HT1080 (cell line): ENCODE data around the gene LRRTM1. TPM values are rescaled to one million over a fixed set of nuclear protein-coding genes. Genes with fewer than 3 reads are reported as not detected.

Experiments used
- DNase-seq: peaks from one replicate; pipeline ENCODE4 v3.0.0-alpha.2; 2015; ENCODE audit warnings: low read depth
- polyA plus RNA-seq, 2 experiments: library from polyadenylated mRNA; depleted of rRNA; stranded (reverse); fragments of >200 nt; gene quantifications; 2 replicates each; pipeline ENCODE4 v1.2.3, GENCODE V29; 2015
- total RNA-seq: library from RNA; depleted of rRNA; stranded (reverse); fragments of >200 nt; shearing (Covaris generic); gene quantifications from 2 replicates; pipeline ENCODE4 v1.2.3, GENCODE V29; 2014; rRNA removed

Gene LRRTM1
- not detected in 2 replicates for total RNA-seq
- 0.37 TPM in 1 of 2 replicates, not detected in the other for polyA plus RNA-seq (2015; cell fraction: cytosol; rRNA removed)
- polyA plus RNA-seq (2015; cell fraction: nucleus; rRNA removed) = not detected in 2 replicates

- no peak for DNase-seq
These were observed at the start of gene LRRTM1 for GRCh38 chr2:80303909-80304837. Gene LRRTM1 (minus strand): TSS chr2:80304752. CDS start chr2:80303819, 933 bp downstream.

GRCh38 chr2:80351231-80351630, 46.7 kb upstream of the LRRTM1 start:
- DNase-seq = peak; percentile 3

GRCh38 chr2:80348953-80349352, 44.4 kb upstream of the LRRTM1 start:
- DNase-seq = no peak

GRCh38 chr2:80348078-80348477, 43.5 kb upstream of the LRRTM1 start:
- no peak for DNase-seq

GRCh38 chr2:80340022-80340421, 35.5 kb upstream of the LRRTM1 start:
- no peak for DNase-seq

GRCh38 chr2:80338794-80339193, 34.2 kb upstream of the LRRTM1 start:
- no peak for DNase-seq

GRCh38 chr2:80335411-80335810, 30.9 kb upstream of the LRRTM1 start:
- DNase-seq = no peak

- DNase-seq = no peak
These were observed 29.3 kb upstream of the LRRTM1 start for GRCh38 chr2:80333886-80334285.

- DNase-seq = no peak
These were observed 26.2 kb upstream of the LRRTM1 start for GRCh38 chr2:80330527-80331450.

GRCh38 chr2:80329491-80329890, 24.9 kb upstream of the LRRTM1 start:
- DNase-seq = peak; percentile 5

- no peak for DNase-seq
These were observed 23.6 kb upstream of the LRRTM1 start for GRCh38 chr2:80328159-80328571.

- DNase-seq = no peak
These were observed 22.3 kb upstream of the LRRTM1 start for GRCh38 chr2:80326861-80327260.

GRCh38 chr2:80326214-80326613, 21.7 kb upstream of the LRRTM1 start:
- DNase-seq = peak; percentile 6

- no peak for DNase-seq
These were observed 20.0 kb upstream of the LRRTM1 start for GRCh38 chr2:80324525-80324924.

GRCh38 chr2:80323610-80324009, 19.1 kb upstream of the LRRTM1 start:
- DNase-seq = no peak

- no peak for DNase-seq
These were observed 18.4 kb upstream of the LRRTM1 start for GRCh38 chr2:80322958-80323357.

- DNase-seq = no peak
These were observed 17.9 kb upstream of the LRRTM1 start for GRCh38 chr2:80322311-80322920.

- no peak for DNase-seq
These were observed 7.8 kb upstream of the LRRTM1 start for GRCh38 chr2:80312282-80312839.

- DNase-seq = no peak
These were observed 6.8 kb upstream of the LRRTM1 start for GRCh38 chr2:80311304-80311703.

- DNase-seq = no peak
These were observed 1.3 kb downstream of the LRRTM1 start for GRCh38 chr2:80303006-80303908.
